Neuronal stem cell (in vitro differentiated cells): ENCODE results near the gene ACOXL.

Source experiments
- DNase-seq: peaks from one replicate; pipeline ENCODE4 v3.0.0-alpha.2; 2013; ENCODE audit warnings: low spot score
- H2AFZ ChIP-seq: one replicate; pipeline ENCODE4 v1.6.1; 2013; ENCODE audit warnings: mild to moderate bottlenecking, low read length, inconsistent platforms
- H2AK5ac ChIP-seq: 2 replicates; pipeline ENCODE4 v1.6.1; 2013; ENCODE audit warnings: low read depth, mild to moderate bottlenecking, inconsistent platforms, low read length, moderate library complexity, mixed read lengths
- H2BK120ac ChIP-seq: 2 replicates; pipeline ENCODE4 v1.6.1; 2013; ENCODE audit warnings: low read depth, mild to moderate bottlenecking, inconsistent platforms, low read length, moderate library complexity, mixed read lengths
- H2BK12ac ChIP-seq: one replicate; pipeline ENCODE4 v1.6.1; 2013; ENCODE audit warnings: low read length, inconsistent platforms
- H2BK15ac ChIP-seq: 2 replicates; pipeline ENCODE4 v1.6.1; 2013; ENCODE audit warnings: mild to moderate bottlenecking, low read length, inconsistent platforms, mixed read lengths
- H2BK5ac ChIP-seq: one replicate; pipeline ENCODE4 v1.6.1; 2013; ENCODE audit warnings: inconsistent platforms, mild to moderate bottlenecking, low read length, moderate library complexity
- H3K14ac ChIP-seq: one replicate; pipeline ENCODE4 v1.6.1; 2013; ENCODE audit warnings: low read length, inconsistent platforms
- H3K18ac ChIP-seq: 2 replicates; pipeline ENCODE4 v1.6.1; 2013; ENCODE audit warnings: low read length, inconsistent platforms
- H3K23ac ChIP-seq: 2 replicates; pipeline ENCODE4 v1.6.1; 2013; ENCODE audit warnings: low read depth, mild to moderate bottlenecking, mixed read lengths, low read length, inconsistent platforms; ENCODE audit not compliant: poor library complexity
- H3K27ac ChIP-seq: replicated peaks from 3 replicates; pipeline ENCODE4 v1.5.1; 2013; ENCODE audit warnings: low read length, inconsistent platforms
- H3K27me3 ChIP-seq, 3 experiments: 2 replicates each; pipeline ENCODE4 v1.6.1; 2013; ENCODE audit warnings: low read length in 3 of 3, mild to moderate bottlenecking in 2 of 3, inconsistent platforms in 1 of 3, low read depth in 1 of 3, mixed read lengths in 1 of 3, moderate library complexity in 1 of 3; ENCODE audit not compliant: control insufficient read depth in 3 of 3, insufficient read depth in 3 of 3
- H3K36me3 ChIP-seq, 2 donors: replicated peaks in 1 of 2; 2 replicates each; pipeline ENCODE4 v1.6.1; 2013; ENCODE audit warnings: low read length in 2 of 2; ENCODE audit not compliant: control insufficient read depth in 2 of 2, insufficient read depth in 2 of 2
- H3K4ac ChIP-seq: 2 replicates; pipeline ENCODE4 v1.6.1; 2013; ENCODE audit warnings: inconsistent platforms, mild to moderate bottlenecking, low read length, moderate library complexity
- H3K4me1 ChIP-seq, 2 donors: 1 replicate in 1 of 2; 2 replicates in 1 of 2; pipeline ENCODE4 v1.6.1; 2013; ENCODE audit warnings: low read length in 2 of 2, low read depth in 1 of 2; ENCODE audit not compliant: control insufficient read depth in 2 of 2, insufficient read depth in 1 of 2
- H3K4me2 ChIP-seq: one replicate; pipeline ENCODE4 v1.6.1; 2013; ENCODE audit warnings: mild to moderate bottlenecking, low read length, inconsistent platforms; ENCODE audit not compliant: insufficient read depth, poor library complexity, severe bottlenecking
- H3K4me3 ChIP-seq, 2 donors: 2 replicates each; pipeline ENCODE4 v1.5.1; 2013; ENCODE audit warnings: low read length in 2 of 2, mild to moderate bottlenecking in 2 of 2, inconsistent platforms in 1 of 2, moderate library complexity in 1 of 2
- H3K79me1 ChIP-seq: one replicate; pipeline ENCODE4 v1.6.1; 2013; ENCODE audit warnings: low read depth, mild to moderate bottlenecking, inconsistent platforms, low read length, moderate library complexity
- H3K9ac ChIP-seq: one replicate; pipeline ENCODE4 v1.6.1; 2013; ENCODE audit warnings: mild to moderate bottlenecking, low read depth, low read length, inconsistent platforms; ENCODE audit not compliant: poor library complexity
- H3K9me3 ChIP-seq, 2 donors: replicated peaks in 1 of 2; 2 replicates each; pipeline versions ENCODE3 to v1.6.1; 2013; ENCODE audit warnings: low read length in 2 of 2, mild to moderate bottlenecking in 2 of 2, inconsistent platforms in 1 of 2, low read depth in 1 of 2, mixed read lengths in 1 of 2, moderate library complexity in 1 of 2; ENCODE audit not compliant: control insufficient read depth in 2 of 2, insufficient read depth in 1 of 2
- H4K8ac ChIP-seq: one replicate; pipeline ENCODE4 v1.6.1; 2013; ENCODE audit warnings: low read depth, mild to moderate bottlenecking, inconsistent platforms, low read length, moderate library complexity
- H4K91ac ChIP-seq: one replicate; pipeline ENCODE4 v1.6.1; 2013; ENCODE audit warnings: low read length, low read depth, mild to moderate bottlenecking, inconsistent platforms; ENCODE audit not compliant: poor library complexity
- WGBS, 2 donors: extraction: QIAGEN DNeasy Blood & Tissue Kit; methylation state at CpG; one replicate each; pipeline ENCODE4 v1.1.7; 2013; ENCODE audit warnings: missing lambda C conversion rate in 2 of 2, mixed read lengths in 1 of 2; ENCODE audit not compliant: insufficient read length in 2 of 2, insufficient replicate concordance in 1 of 2; ENCODE audit errors: extremely low coverage in 2 of 2; 5-methylcytosine and 5-hydroxymethylcytosine counted together

Gene ACOXL

DNA sequence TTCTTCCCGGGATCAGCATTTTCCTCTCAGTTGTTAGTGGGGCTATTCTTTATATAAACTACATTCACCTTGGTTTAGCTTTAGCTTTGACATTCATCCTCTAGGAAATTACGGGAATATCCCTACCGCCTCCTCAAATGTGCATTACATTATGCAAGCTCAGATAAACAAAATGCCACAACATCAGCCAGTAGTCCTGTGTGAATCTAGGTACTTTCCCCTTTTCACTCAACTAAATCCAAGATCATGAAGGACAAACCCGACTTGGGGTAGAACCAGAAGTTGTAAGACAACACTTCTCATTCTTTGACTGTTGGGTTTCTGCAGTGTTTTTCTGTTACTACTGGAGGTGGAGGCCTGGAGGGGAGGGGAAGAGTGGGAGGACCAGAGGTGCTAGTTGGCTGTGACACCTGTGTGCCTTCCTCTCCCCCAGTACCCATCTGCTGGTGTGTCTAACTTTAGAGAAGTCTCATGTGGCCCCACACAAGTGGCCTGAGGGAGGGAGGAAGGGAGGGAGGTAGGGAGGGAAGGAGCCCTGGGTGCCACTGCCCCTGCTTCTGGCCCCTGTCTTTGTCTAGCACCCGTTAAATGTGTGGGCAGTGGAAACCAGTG, 303.6 kb downstream of the ACOXL start:
- no CpG with 5 or more reads among the region's 5 CpGs for WGBS, 2 donors

GRCh38 chr2:111037128-111037527, 304.8 kb downstream of the ACOXL start:
- H4K91ac ChIP-seq = no peak overlapping the region
- H3K79me1 ChIP-seq = no peaks in the 10 kb centered on the region
- H3K36me3 ChIP-seq = no peaks in the 10 kb centered on the region
- peak overlapping the region; percentile 30 for H3K18ac ChIP-seq
- no peak overlapping the region for H3K4me2 ChIP-seq
- no peak overlapping the region for H3K4ac ChIP-seq
- no CpG with 5 or more reads among the region's 3 CpGs for whole genome bisulfite sequencing, 2 donors
- no peak overlapping the region for H3K27ac ChIP-seq
- H2BK5ac ChIP-seq = no peak overlapping the region
- no peak overlapping the region for H2AK5ac ChIP-seq
- H3K9me3 ChIP-seq = no peaks in the 10 kb centered on the region
- H3K23ac ChIP-seq = no peak overlapping the region
- H2BK12ac ChIP-seq = no peak overlapping the region
- no peak overlapping the region for H2BK15ac ChIP-seq
- H3K9ac ChIP-seq = no peak overlapping the region
- H3K4me3 ChIP-seq = no peak overlapping the region
- DNase-seq = no peak
- no peak overlapping the region for H2BK120ac ChIP-seq
- H3K27me3 ChIP-seq = peaks cover 0 to 4% (median 0%) of the 10 kb centered on the region in 3 experiments
- peaks cover 2 to 16% of the 10 kb centered on the region in 2 donors for H3K4me1 ChIP-seq
- no peak overlapping the region for H3K14ac ChIP-seq
- no peak overlapping the region for H2AFZ ChIP-seq
- no peak overlapping the region for H4K8ac ChIP-seq

More for the DNA sequence above, 303.6 kb downstream of the ACOXL start:
- H3K9me3 ChIP-seq = no peaks in the 10 kb centered on the region
- H4K91ac ChIP-seq = no peak overlapping the region
- no peak overlapping the region for H2AFZ ChIP-seq
- H3K27me3 ChIP-seq = peaks cover 0 to 4% (median 0%) of the 10 kb centered on the region in 3 experiments
- H3K27ac ChIP-seq = no peak overlapping the region
- no peak overlapping the region for H2AK5ac ChIP-seq
- H3K9ac ChIP-seq = no peak overlapping the region
- H4K8ac ChIP-seq = no peak overlapping the region
- DNase-seq = no peak
- H3K14ac ChIP-seq = no peak overlapping the region
- H3K4me1 ChIP-seq = peaks cover 3 to 9% of the 10 kb centered on the region in 2 donors
- no peaks in the 10 kb centered on the region for H3K79me1 ChIP-seq
- H3K4me2 ChIP-seq = no peak overlapping the region
- no peak overlapping the region for H3K23ac ChIP-seq
- no peak overlapping the region for H2BK5ac ChIP-seq
- no peak overlapping the region for H2BK15ac ChIP-seq
- no peak overlapping the region for H2BK120ac ChIP-seq
- no peaks in the 10 kb centered on the region for H3K36me3 ChIP-seq
- no peak overlapping the region for H3K4ac ChIP-seq
- H3K18ac ChIP-seq = peak overlapping the region; percentile 49
- H3K4me3 ChIP-seq = no peak overlapping the region
- H2BK12ac ChIP-seq = no peak overlapping the region

DNA sequence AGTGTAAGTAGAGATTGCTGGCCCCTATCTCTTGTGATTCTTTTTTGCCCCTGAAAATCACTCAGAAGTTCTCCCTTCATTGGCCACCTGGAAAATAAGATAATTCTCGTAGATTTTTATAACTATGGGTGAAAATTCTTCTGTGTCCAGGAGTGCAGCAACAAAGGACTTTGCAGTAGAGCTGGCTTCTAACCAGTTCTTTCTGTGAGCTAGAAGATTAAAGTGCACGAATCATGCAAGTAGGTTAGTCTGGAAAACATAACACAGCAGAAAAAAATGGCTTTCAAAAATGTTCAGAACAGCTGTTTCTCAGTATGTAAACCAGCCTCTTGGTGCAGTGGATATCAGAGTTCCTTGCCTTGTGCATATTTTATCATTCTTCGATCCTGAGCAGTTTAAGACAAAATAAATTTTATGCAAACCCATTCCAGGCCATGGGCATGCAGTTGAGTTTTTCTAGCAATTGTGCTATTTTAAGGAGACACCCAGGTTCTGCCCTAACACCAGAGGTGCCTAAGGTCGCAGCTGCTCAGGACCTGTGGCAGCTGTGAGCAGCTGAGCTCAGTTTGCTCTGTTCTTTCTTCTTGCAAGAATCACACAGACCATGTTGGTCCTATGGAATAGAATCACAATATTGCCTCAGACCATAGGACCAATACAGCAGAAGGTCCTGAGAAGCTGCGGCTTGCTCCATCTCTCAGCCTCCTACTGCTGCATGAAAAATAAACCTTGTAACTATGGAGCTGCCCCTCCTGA, 307.4 kb downstream of the ACOXL start:
- no peak overlapping the region for H3K27ac ChIP-seq
- H3K27me3 ChIP-seq = peaks cover 0 to 4% (median 0%) of the 10 kb centered on the region in 3 experiments
- H2BK12ac ChIP-seq = no peak overlapping the region
- H4K91ac ChIP-seq = no peak overlapping the region
- H2BK5ac ChIP-seq = peak overlapping the region; percentile 9
- no peak for DNase-seq
- H3K4me2 ChIP-seq = no peak overlapping the region
- H2AFZ ChIP-seq = no peak overlapping the region
- H2BK15ac ChIP-seq = no peak overlapping the region
- H3K4me1 ChIP-seq = peaks cover 2 to 14% of the 10 kb centered on the region in 2 donors
- no peak overlapping the region for H2AK5ac ChIP-seq
- WGBS, 2 donors = no CpG with 5 or more reads among the region's 5 CpGs
- H3K4me3 ChIP-seq = no peak overlapping the region
- H3K14ac ChIP-seq = no peak overlapping the region
- H3K18ac ChIP-seq = no peak overlapping the region
- H3K9ac ChIP-seq = no peak overlapping the region
- H3K36me3 ChIP-seq = no peaks in the 10 kb centered on the region
- H3K4ac ChIP-seq = no peak overlapping the region
- no peaks in the 10 kb centered on the region for H3K79me1 ChIP-seq
- H3K23ac ChIP-seq = no peak overlapping the region
- no peaks in the 10 kb centered on the region for H3K9me3 ChIP-seq
- no peak overlapping the region for H4K8ac ChIP-seq
- H2BK120ac ChIP-seq = no peak overlapping the region
